Mammary epithelial cell (primary cell): ENCODE results near the gene MARCHF5.

ENCODE experiments used
- CTCF ChIP-seq, 2 donors: IDR thresholded peaks in 1 of 2; conservative IDR thresholded peaks in 1 of 2; 2 replicates each; pipeline ENCODE4 v1.5.1; 2011 to 2012; ENCODE audit warnings: inconsistent platforms in 2 of 2, low read length in 2 of 2, mild to moderate bottlenecking in 2 of 2, control low read depth in 1 of 2, low read depth in 1 of 2; ENCODE audit not compliant: insufficient read depth in 1 of 2; ENCODE audit errors: extremely low read depth in 1 of 2
- EZH2 ChIP-seq: IDR thresholded peaks from 2 replicates; pipeline ENCODE4 v1.6.1; 2012; ENCODE audit warnings: low read length, inconsistent platforms, borderline replicate concordance

DNA sequence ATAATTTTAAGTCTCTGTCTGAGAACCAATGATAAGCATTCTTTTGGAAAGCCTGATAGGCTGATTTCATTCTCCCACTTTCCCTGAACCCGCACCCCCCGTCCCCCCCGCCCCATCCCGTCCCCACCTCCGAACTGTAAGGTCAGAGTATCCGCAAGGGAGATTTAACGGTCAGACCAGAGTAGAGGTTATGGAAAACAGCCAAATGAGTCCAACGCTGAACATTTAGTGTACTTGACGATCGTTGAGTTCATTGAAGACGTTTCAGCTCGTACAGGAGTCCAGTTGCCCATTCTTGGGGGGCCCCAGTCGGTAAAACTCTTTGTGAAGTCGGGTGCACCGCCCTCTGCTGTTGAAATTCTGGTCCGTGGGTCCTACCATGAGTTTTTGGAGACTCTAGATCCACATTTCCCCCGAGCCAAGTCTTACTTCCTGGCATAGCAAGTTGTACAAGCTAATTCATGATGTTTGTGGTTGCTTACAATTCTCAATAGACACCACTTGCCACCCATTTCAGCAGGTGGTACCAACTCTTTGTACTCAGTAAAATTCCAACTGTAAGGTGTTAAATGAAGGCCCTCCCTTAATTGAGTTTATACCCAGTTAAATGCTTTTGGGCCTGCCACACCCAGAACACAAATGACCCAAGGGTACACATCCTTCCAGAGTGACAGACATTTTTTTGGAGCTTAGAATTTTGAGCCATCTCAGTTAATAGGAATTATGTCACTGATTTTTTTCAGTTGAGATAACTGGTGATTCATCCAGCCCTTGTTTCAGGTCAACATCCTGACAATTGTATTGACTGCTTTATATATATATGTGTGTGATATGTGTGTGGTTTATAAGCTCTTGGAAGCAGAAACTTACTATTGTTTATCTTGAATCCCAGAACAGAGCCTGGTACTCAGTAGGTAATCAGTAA lies 1.2 kb downstream of the MARCHF5 start:
- TF ChIP-seq EZH2 (no peak), CTCF (conservative IDR thresholded peaks at IDR 0.05 in 1 of 2, IDR thresholded peaks at IDR 0.05 in 1 of 2; ENCODE audit: extremely low read depth in 1 of 2, insufficient read depth in 1 of 2, low read depth in 1 of 2, low read length in 2 of 2) (peak; percentile 50 to 64)
